CD4-positive, alpha-beta T cell (primary cell): ENCODE data around the gene NTRK1. TPM values are rescaled to one million over a fixed set of nuclear protein-coding genes. Genes with fewer than 3 reads are reported as not detected.

Source experiments
- ATAC-seq: fragments of 200-7000 bp; cut with Tn5 transposase; one replicate; pipeline ENCODE4 v1.10.0; 2022; ENCODE audit warnings: mild to moderate bottlenecking; ENCODE audit not compliant: poor library complexity
- CTCF ChIA-PET: fragments of 350-600 bp; sonication (Branson Sonifier 250); formaldehyde crosslinking; loops from one replicate; lab custom pipeline; 2021; ENCODE audit warnings: antibody characterized with exemption, inconsistent platforms; lab: Charles Lee
- POLR2A ChIA-PET: fragments of 350-600 bp; sonication (Branson Sonifier 250); formaldehyde crosslinking; loops from one replicate; lab custom pipeline; 2021; ENCODE audit warnings: antibody characterized with exemption, inconsistent platforms; lab: Charles Lee
- DNase-seq, 14 experiments: peaks; one replicate each; pipeline ENCODE4 v3.0.0-alpha.2; 2013 to 2020; ENCODE audit warnings: mixed read lengths in 2 of 14
- H3K27ac ChIP-seq, 2 donors: one replicate each; pipeline versions ENCODE4 v1.5.1 to v1.7.0; 2013; ENCODE audit warnings: low read length in 2 of 2, low read depth in 1 of 2, mild to moderate bottlenecking in 1 of 2
- H3K27me3 ChIP-seq, 2 experiments: 1 replicate in 1 of 2; 2 replicates in 1 of 2; pipeline versions ENCODE4 v1.6.1 to v1.7.0; 2013; ENCODE audit warnings: low read length in 2 of 2, control low read depth in 1 of 2, mild to moderate bottlenecking in 1 of 2, moderate library complexity in 1 of 2; ENCODE audit not compliant: insufficient read depth in 2 of 2, control insufficient read depth in 1 of 2
- H3K36me3 ChIP-seq: one replicate; pipeline ENCODE4 v1.6.1; 2013; ENCODE audit warnings: low read length, control low read depth; ENCODE audit not compliant: insufficient read depth
- H3K4me1 ChIP-seq: one replicate; pipeline ENCODE4 v1.6.1; 2013; ENCODE audit warnings: low read length, control low read depth; ENCODE audit not compliant: insufficient read depth
- H3K4me3 ChIP-seq: one replicate; pipeline ENCODE4 v1.5.1; 2013; ENCODE audit warnings: mild to moderate bottlenecking, low read length, moderate library complexity
- H3K9me3 ChIP-seq, 2 experiments: 1 replicate in 1 of 2; 2 replicates in 1 of 2; pipeline versions ENCODE4 v1.6.1 to v1.7.0; 2013; ENCODE audit warnings: low read length in 2 of 2, mild to moderate bottlenecking in 2 of 2, control low read depth in 1 of 2, moderate library complexity in 1 of 2; ENCODE audit not compliant: control insufficient read depth in 1 of 2, insufficient read depth in 1 of 2
- H3K27ac Mint-ChIP-seq: one replicate; pipeline ENCODE4 v1.8.0; 2020; ENCODE audit warnings: mixed read lengths
- H3K27me3 Mint-ChIP-seq: one replicate; pipeline ENCODE4 v1.8.0; 2021; ENCODE audit warnings: mixed read lengths
- H3K36me3 Mint-ChIP-seq: one replicate; pipeline ENCODE4 v1.8.0; 2021; ENCODE audit warnings: low read depth, mixed read lengths
- H3K4me1 Mint-ChIP-seq: one replicate; pipeline ENCODE4 v1.8.0; 2021; ENCODE audit warnings: low read depth, mixed read lengths
- H3K4me3 Mint-ChIP-seq: one replicate; pipeline ENCODE4 v1.8.0; 2020; ENCODE audit warnings: mild to moderate bottlenecking, mixed read lengths
- H3K9me3 Mint-ChIP-seq: one replicate; pipeline ENCODE4 v1.8.0; 2020; ENCODE audit warnings: mixed read lengths
- intact Hi-C, 2 experiments: fragments of 100-400 bp; cut with DNase I in 1 of 2; cut with micrococcal nuclease in 1 of 2; formaldehyde crosslinking; loops; one replicate each; pipeline versions ENCODE4 v1.15.1 to v1.9.0; 2023 to 2025; cut with DNase I, micrococcal nuclease
- total RNA-seq, 174 experiments: library from RNA in 2 of 174; stranded (reverse) in 2 of 174; gene quantifications; one replicate each; pipeline ENCODE4 v1.2.3 and lab custom pipeline; 2021 to 2026
- TF ChIP-seq, protein P1 (sequence below): fragments of 200-600 bp; IDR thresholded peaks from one replicate; pipeline ENCODE4 v1.8.0; 2022; ENCODE audit warnings: antibody characterized with exemption, mild to moderate bottlenecking

The NTRK1 gene
- total RNA-seq, 2 experiments from 2014 or later = 0.42 to 0.52 TPM

DNA sequence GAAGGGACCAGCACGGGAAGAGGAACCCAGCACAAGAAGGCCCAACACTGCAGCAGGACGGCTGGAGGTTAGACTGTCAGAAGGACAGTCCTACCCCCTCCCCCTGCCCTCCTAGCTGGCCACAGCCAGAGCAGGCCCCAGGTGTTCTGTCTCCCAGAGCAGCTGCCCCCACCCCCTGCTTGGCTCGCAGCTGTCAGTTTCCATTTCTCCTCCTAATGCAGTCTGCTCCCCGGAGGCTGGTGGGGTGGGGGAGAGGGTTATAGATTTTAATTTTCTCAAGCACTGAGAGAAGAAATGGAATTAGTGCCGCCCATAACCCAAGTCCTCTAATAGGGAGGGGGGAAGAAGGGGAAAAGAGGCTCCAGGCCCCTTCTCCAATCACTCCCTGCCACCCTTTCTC lies 19.8 kb downstream of the NTRK1 start:
- ATAC-seq = no peak
- H3K9me3 ChIP-seq = no peaks in the 10 kb centered on the region
- no peaks in the 10 kb centered on the region for H3K4me1 Mint-ChIP-seq

DNA sequence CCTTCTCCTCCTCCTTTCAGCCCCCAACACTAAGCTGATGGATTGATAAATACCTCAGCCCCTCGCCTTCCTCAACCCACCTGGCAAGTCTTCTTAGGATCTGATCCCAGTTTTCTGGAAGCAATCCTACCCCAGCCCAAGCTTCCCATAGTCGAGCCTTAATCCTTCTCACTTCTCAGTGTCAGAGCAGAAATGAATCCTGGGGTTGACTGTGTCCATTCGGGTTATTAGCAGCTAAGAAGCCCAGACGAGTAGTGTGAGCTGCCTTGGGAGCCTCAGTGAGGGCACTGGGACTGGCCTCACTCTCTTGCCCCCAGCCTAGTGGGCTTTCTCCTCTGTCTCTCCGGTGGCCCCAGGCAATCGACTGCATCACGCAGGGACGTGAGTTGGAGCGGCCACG lies 20.4 kb downstream of the NTRK1 start:
- no peaks in the 10 kb centered on the region for H3K9me3 ChIP-seq
- Mint-ChIP-seq H3K36me3 (no peaks in the 10 kb centered on the region), H3K27me3 (peaks cover 51% of the 10 kb centered on the region), H3K9me3 (no peaks in the 10 kb centered on the region), H3K27ac (no peak overlapping the region), H3K4me3 (no peak overlapping the region), H3K4me1 (no peaks in the 10 kb centered on the region)
- ATAC-seq (no peak), DNase-seq (no peak)
- H3K27me3 ChIP-seq = peaks cover 8 to 15% of the 10 kb centered on the region in 2 experiments
- POLR2A ChIA-PET = no interaction called here
- TF ChIP-seq, protein P1, sequence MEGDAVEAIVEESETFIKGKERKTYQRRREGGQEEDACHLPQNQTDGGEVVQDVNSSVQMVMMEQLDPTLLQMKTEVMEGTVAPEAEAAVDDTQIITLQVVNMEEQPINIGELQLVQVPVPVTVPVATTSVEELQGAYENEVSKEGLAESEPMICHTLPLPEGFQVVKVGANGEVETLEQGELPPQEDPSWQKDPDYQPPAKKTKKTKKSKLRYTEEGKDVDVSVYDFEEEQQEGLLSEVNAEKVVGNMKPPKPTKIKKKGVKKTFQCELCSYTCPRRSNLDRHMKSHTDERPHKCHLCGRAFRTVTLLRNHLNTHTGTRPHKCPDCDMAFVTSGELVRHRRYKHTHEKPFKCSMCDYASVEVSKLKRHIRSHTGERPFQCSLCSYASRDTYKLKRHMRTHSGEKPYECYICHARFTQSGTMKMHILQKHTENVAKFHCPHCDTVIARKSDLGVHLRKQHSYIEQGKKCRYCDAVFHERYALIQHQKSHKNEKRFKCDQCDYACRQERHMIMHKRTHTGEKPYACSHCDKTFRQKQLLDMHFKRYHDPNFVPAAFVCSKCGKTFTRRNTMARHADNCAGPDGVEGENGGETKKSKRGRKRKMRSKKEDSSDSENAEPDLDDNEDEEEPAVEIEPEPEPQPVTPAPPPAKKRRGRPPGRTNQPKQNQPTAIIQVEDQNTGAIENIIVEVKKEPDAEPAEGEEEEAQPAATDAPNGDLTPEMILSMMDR = no peak
- intact Hi-C loops = no loop called here
- H3K27ac ChIP-seq = no peak overlapping the region
- CTCF ChIA-PET = interaction anchor here (1.7 kb wide), 1 partner anchor 11 kb away, joined by 4 read pairs; no protein-coding TSS in a partner anchor
- H3K36me3 ChIP-seq = no peaks in the 10 kb centered on the region
- no peak overlapping the region for H3K4me3 ChIP-seq
- no peaks in the 10 kb centered on the region for H3K4me1 ChIP-seq

More for the DNA sequence above, 19.8 kb downstream of the NTRK1 start:
- H3K4me3 ChIP-seq = no peak overlapping the region
- no peak overlapping the region for H3K27ac ChIP-seq
- POLR2A ChIA-PET = no interaction called here
- peaks cover 12 to 15% of the 10 kb centered on the region in 2 experiments for H3K27me3 ChIP-seq
- no peak for DNase-seq
- H3K27me3 Mint-ChIP-seq = peaks cover 45% of the 10 kb centered on the region
- intact Hi-C loops = no loop called here
- TF ChIP-seq, protein P1 = no peak
- H3K27ac Mint-ChIP-seq = no peak overlapping the region
- no peaks in the 10 kb centered on the region for H3K36me3 ChIP-seq
- CTCF ChIA-PET = interaction anchor here (1.7 kb wide), 1 partner anchor 12 kb away, joined by 4 read pairs; no protein-coding TSS in a partner anchor
- no peak overlapping the region for H3K4me3 Mint-ChIP-seq
- H3K4me1 ChIP-seq = no peaks in the 10 kb centered on the region
- H3K36me3 Mint-ChIP-seq = no peaks in the 10 kb centered on the region
- H3K9me3 Mint-ChIP-seq = no peaks in the 10 kb centered on the region

DNA sequence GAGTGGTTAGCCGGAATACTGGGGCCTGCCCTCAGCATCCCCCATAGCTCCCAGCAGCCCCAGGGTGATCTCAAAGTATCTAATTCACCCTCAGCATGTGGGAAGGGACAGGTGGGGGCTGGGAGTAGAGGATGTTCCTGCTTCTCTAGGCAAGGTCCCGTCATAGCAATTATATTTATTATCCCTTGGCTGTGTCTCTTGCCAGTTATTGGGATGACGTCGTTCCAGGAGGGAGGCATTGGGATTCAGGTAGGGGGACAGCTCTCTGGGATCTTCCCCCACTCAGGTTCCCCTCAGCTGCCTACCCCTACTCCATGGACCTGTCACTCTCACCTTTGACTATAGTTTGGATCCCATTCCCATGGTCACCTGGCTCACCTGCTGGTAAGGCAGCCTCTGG lies 21.0 kb downstream of the NTRK1 start:
- no peaks in the 10 kb centered on the region for H3K4me1 ChIP-seq
- no peak overlapping the region for H3K4me3 Mint-ChIP-seq
- H3K9me3 ChIP-seq = no peaks in the 10 kb centered on the region
- TF ChIP-seq, protein P1 = no peak
- no peak overlapping the region for H3K27ac Mint-ChIP-seq
- no peaks in the 10 kb centered on the region for H3K9me3 Mint-ChIP-seq
- no peaks in the 10 kb centered on the region for H3K36me3 Mint-ChIP-seq
- H3K27ac ChIP-seq = no peak overlapping the region
- ChIA-PET POLR2A (no interaction called here), CTCF (interaction anchor here (1.0 to 1.7 kb wide), 3 partner anchors 9 to 24 kb away, joined by 3 to 4 read pairs (median 4); no protein-coding TSS in a partner anchor)
- H3K27me3 ChIP-seq = peaks cover 8 to 15% of the 10 kb centered on the region in 2 experiments
- no peak for DNase-seq
- H3K27me3 Mint-ChIP-seq = peaks cover 57% of the 10 kb centered on the region
- H3K4me1 Mint-ChIP-seq = no peaks in the 10 kb centered on the region
- no peak for ATAC-seq
- no peak overlapping the region for H3K4me3 ChIP-seq
- H3K36me3 ChIP-seq = no peaks in the 10 kb centered on the region
- intact Hi-C loops = no loop called here
